HepG2 (cell line): ENCODE results near the gene ACSS1.

Experiments
- YEATS4 ChIP-seq: sonication (generic); formaldehyde crosslinking; IDR thresholded peaks from 2 replicates; pipeline ENCODE4 v1.4.0; 2020; ENCODE audit warnings: missing genetic modification reagents, borderline replicate concordance
- TF ChIP-seq, protein P1 (sequence below): sonication (generic); formaldehyde crosslinking; IDR thresholded peaks from 2 replicates; pipeline ENCODE4 v1.5.0; 2020; ENCODE audit warnings: mild to moderate bottlenecking, missing genetic modification reagents, moderate library complexity

DNA sequence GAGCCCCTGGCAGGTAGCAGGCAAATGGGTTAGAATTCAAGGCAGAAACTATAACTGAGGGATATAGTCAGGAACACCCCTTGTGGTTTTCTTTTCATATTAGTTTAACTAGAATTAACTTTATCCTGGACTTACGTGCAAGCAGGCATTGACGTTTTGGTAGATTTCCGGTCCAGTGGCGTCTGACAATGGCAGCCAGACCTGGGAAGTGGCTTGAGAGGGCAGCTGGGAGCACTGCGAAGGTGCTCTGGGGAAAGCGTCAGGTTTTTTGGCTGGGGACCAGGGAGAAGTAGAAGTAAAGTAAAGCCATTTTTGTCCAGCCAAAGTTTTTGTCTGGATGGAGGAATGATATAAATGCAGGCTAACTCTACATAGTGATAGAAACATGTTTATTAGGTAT is 8.4 kb upstream of the ACSS1 start:
- TF ChIP-seq, protein P1, sequence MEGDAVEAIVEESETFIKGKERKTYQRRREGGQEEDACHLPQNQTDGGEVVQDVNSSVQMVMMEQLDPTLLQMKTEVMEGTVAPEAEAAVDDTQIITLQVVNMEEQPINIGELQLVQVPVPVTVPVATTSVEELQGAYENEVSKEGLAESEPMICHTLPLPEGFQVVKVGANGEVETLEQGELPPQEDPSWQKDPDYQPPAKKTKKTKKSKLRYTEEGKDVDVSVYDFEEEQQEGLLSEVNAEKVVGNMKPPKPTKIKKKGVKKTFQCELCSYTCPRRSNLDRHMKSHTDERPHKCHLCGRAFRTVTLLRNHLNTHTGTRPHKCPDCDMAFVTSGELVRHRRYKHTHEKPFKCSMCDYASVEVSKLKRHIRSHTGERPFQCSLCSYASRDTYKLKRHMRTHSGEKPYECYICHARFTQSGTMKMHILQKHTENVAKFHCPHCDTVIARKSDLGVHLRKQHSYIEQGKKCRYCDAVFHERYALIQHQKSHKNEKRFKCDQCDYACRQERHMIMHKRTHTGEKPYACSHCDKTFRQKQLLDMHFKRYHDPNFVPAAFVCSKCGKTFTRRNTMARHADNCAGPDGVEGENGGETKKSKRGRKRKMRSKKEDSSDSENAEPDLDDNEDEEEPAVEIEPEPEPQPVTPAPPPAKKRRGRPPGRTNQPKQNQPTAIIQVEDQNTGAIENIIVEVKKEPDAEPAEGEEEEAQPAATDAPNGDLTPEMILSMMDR, result no peak
- TF ChIP-seq YEATS4 (CRISPR knock-in tag), result no peak
